ENCODE data around the gene SET. TPM values are rescaled to one million over a fixed set of nuclear protein-coding genes. Genes with fewer than 3 reads are reported as not detected.

Gene SET
- total RNA-seq, 1 experiment from 2014 or later: 378 TPM

- Histone ChIP-seq H3K4me1 (ENCODE audit: low read length) (peaks cover 16% of the 10 kb centered on the region), H3K27ac (ENCODE audit: low read length) (no peak overlapping the region)
- DNase-seq: no peak
These were observed 38.7 kb downstream of the SET start for GRCh38 chr9:128727640-128728248.

GRCh38 chr9:128728298-128728697 lies 39.3 kb downstream of the SET start:
- H3K36me3 ChIP-seq (ENCODE audit: insufficient read depth, low read length): no peaks in the 10 kb centered on the region
- no peaks in the 10 kb centered on the region for H3K9me2 ChIP-seq (replicated peaks; ENCODE audit: insufficient read depth, low read length)
- peaks cover 10% of the 10 kb centered on the region for H3K4me1 ChIP-seq (ENCODE audit: low read length)
- H4K20me1 ChIP-seq (ENCODE audit: insufficient read depth, low read depth, low read length): no peaks in the 10 kb centered on the region
- no peaks in the 10 kb centered on the region for H3K9me3 ChIP-seq (ENCODE audit: low read length)
- no peak overlapping the region for H3K9ac ChIP-seq (ENCODE audit: low read length)
- DNase-seq: no peak
- no peak overlapping the region for H3K4me2 ChIP-seq (ENCODE audit: low read depth, low read length, poor library complexity, severe bottlenecking)
- H2AFZ ChIP-seq (ENCODE audit: low read length): no peak overlapping the region
- no peak overlapping the region for H3K27ac ChIP-seq (ENCODE audit: low read length)
- peaks cover 6% of the 10 kb centered on the region for H3K79me2 ChIP-seq (ENCODE audit: low read length)
- no peak overlapping the region for H3K4me3 ChIP-seq (ENCODE audit: low read length)
- no peaks in the 10 kb centered on the region for H3K27me3 ChIP-seq (ENCODE audit: low read length)

More at GRCh38 chr9:128727640-128728248, 38.7 kb downstream of the SET start:
- no peaks in the 10 kb centered on the region for H3K27me3 ChIP-seq (ENCODE audit: low read length)
- H3K4me3 ChIP-seq (ENCODE audit: low read length): no peak overlapping the region
- H3K9me3 ChIP-seq (ENCODE audit: low read length): no peaks in the 10 kb centered on the region
- H4K20me1 ChIP-seq (ENCODE audit: insufficient read depth, low read depth, low read length): no peaks in the 10 kb centered on the region
- H3K9ac ChIP-seq (ENCODE audit: low read length): no peak overlapping the region
- no peak overlapping the region for H3K4me2 ChIP-seq (ENCODE audit: low read depth, low read length, poor library complexity, severe bottlenecking)
- H3K79me2 ChIP-seq (ENCODE audit: low read length): peaks cover 11% of the 10 kb centered on the region
- H2AFZ ChIP-seq (ENCODE audit: low read length): no peak overlapping the region
- H3K36me3 ChIP-seq (ENCODE audit: insufficient read depth, low read length): no peaks in the 10 kb centered on the region
- H3K9me2 ChIP-seq (replicated peaks; ENCODE audit: insufficient read depth, low read length): no peaks in the 10 kb centered on the region

DNA sequence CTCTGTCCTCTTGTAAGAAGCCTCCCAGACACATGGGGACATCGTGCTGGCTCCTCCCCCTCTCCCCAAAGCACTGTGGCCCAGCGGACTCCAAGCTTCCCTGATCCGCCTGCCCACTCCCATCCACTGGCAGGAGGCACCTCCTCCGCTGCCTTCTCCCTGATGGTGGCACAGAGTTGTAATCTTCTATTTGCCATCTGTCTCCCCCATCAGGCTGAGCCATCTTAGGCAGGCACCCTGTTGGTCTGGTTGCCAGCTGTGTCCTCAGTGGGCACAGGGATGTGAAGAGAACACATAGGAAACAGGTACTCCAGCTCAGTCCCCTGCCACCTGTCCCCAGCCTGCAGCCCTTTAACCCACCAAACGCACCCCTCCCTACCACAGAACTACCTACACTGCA lies 40.3 kb downstream of the SET start:
- no peak overlapping the region for H2AFZ ChIP-seq (ENCODE audit: low read length)
- no peak for DNase-seq

DNA sequence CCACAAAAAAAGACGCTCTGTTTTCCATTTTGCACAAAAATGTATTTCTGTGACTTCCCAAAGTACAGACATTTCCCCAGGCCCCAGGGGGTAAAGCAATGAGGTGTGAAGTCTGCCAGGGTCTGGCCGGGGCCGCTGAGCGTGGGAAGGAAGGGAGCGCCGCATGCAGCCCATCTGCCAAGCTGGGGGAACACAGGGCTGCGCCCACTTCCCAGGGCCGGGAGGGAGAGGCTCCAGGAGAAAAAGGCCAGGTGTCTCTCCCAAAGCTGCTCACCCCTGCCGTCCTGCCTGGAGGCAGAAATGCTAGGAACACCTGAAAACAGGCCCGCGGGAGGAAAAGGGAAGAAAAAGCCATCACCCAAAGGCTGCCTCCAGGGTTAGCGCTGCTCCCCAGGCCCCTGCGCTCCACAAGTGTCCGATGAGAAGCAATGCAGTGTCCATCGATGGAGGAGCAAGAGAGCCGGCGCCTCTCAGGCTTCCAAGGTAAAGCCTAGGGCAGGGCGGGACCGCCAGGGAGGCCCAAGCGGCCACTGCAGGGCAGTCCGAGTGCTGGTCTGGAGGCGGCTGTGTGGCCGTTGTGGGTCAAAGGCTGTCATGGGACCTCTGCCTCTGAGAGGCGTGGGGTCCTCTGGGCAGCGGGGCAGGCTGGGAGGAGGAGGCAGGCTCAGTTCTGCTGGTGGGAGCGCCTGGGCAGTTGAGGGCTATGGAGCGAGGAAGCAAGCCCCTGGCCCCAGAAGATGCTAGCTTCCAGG lies 40.9 kb downstream of the SET start:
- no peak overlapping the region for H3K9ac ChIP-seq (ENCODE audit: low read length)
- no peaks in the 10 kb centered on the region for H3K9me2 ChIP-seq (replicated peaks; ENCODE audit: insufficient read depth, low read length)
- H3K4me2 ChIP-seq (ENCODE audit: low read depth, low read length, poor library complexity, severe bottlenecking): no peak overlapping the region
- H2AFZ ChIP-seq (ENCODE audit: low read length): no peak overlapping the region
- peaks cover 3% of the 10 kb centered on the region for H3K4me1 ChIP-seq (ENCODE audit: low read length)
- H3K9me3 ChIP-seq (ENCODE audit: low read length): no peaks in the 10 kb centered on the region
- no peak for DNase-seq
- no peak overlapping the region for H3K27ac ChIP-seq (ENCODE audit: low read length)
- H4K20me1 ChIP-seq (ENCODE audit: insufficient read depth, low read depth, low read length): no peaks in the 10 kb centered on the region
- H3K4me3 ChIP-seq (ENCODE audit: low read length): no peak overlapping the region
- no peaks in the 10 kb centered on the region for H3K27me3 ChIP-seq (ENCODE audit: low read length)
- no peaks in the 10 kb centered on the region for H3K79me2 ChIP-seq (ENCODE audit: low read length)
- no peaks in the 10 kb centered on the region for H3K36me3 ChIP-seq (ENCODE audit: insufficient read depth, low read length)

More for the DNA sequence above, 40.3 kb downstream of the SET start:
- H3K9me3 ChIP-seq (ENCODE audit: low read length): no peaks in the 10 kb centered on the region
- H3K27ac ChIP-seq (ENCODE audit: low read length): no peak overlapping the region
- no peaks in the 10 kb centered on the region for H4K20me1 ChIP-seq (ENCODE audit: insufficient read depth, low read depth, low read length)
- peaks cover 9% of the 10 kb centered on the region for H3K4me1 ChIP-seq (ENCODE audit: low read length)
- H3K36me3 ChIP-seq (ENCODE audit: insufficient read depth, low read length): no peaks in the 10 kb centered on the region
- H3K9ac ChIP-seq (ENCODE audit: low read length): no peak overlapping the region
- H3K9me2 ChIP-seq (replicated peaks; ENCODE audit: insufficient read depth, low read length): no peaks in the 10 kb centered on the region
- H3K79me2 ChIP-seq (ENCODE audit: low read length): no peaks in the 10 kb centered on the region
- no peak overlapping the region for H3K4me3 ChIP-seq (ENCODE audit: low read length)
- H3K4me2 ChIP-seq (ENCODE audit: low read depth, low read length, poor library complexity, severe bottlenecking): no peak overlapping the region
- H3K27me3 ChIP-seq (ENCODE audit: low read length): no peaks in the 10 kb centered on the region

- no peaks in the 10 kb centered on the region for H3K36me3 ChIP-seq (ENCODE audit: insufficient read depth, low read length)
- no peak overlapping the region for H3K9ac ChIP-seq (ENCODE audit: low read length)
- no peak overlapping the region for H3K27ac ChIP-seq (ENCODE audit: low read length)
- H3K27me3 ChIP-seq (ENCODE audit: low read length): no peaks in the 10 kb centered on the region
- no peak for DNase-seq
- H3K4me3 ChIP-seq (ENCODE audit: low read length): no peak overlapping the region
- no peaks in the 10 kb centered on the region for H4K20me1 ChIP-seq (ENCODE audit: insufficient read depth, low read depth, low read length)
- no peaks in the 10 kb centered on the region for H3K9me2 ChIP-seq (replicated peaks; ENCODE audit: insufficient read depth, low read length)
- H3K4me2 ChIP-seq (ENCODE audit: low read depth, low read length, poor library complexity, severe bottlenecking): no peak overlapping the region
- H3K79me2 ChIP-seq (ENCODE audit: low read length): no peaks in the 10 kb centered on the region
- H3K4me1 ChIP-seq (ENCODE audit: low read length): no peaks in the 10 kb centered on the region
- H3K9me3 ChIP-seq (ENCODE audit: low read length): no peaks in the 10 kb centered on the region
- no peak overlapping the region for H2AFZ ChIP-seq (ENCODE audit: low read length)
These were observed 42.1 kb downstream of the SET start for GRCh38 chr9:128731093-128731492.

GRCh38 chr9:128731691-128732090 lies 42.7 kb downstream of the SET start:
- no peaks in the 10 kb centered on the region for H3K36me3 ChIP-seq (ENCODE audit: insufficient read depth, low read length)

DNA sequence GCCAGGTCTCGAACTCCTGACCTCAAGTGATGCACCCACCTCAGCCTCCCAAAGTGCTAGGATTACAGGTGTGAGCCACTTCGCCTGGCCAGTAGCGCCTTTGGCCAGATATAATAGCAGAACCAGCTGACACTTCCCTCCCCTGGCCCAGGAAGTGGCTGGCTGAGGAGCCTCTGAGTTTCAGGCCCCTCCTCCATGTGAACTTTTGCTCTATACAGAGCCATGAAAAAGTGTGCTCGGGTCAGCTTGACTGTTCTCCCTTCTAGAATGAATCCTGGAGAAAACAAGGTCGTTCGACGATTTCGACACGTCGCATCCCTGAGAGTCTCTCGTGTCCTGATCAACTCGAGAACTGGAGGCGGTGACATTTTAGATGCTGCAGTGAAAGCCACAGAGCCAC lies 43.6 kb downstream of the SET start:
- H3K27me3 ChIP-seq (ENCODE audit: low read length): no peaks in the 10 kb centered on the region
- H3K9ac ChIP-seq (ENCODE audit: low read length): no peak overlapping the region

More at GRCh38 chr9:128731691-128732090, 42.7 kb downstream of the SET start:
- Histone ChIP-seq H3K4me1 (ENCODE audit: low read length) (no peaks in the 10 kb centered on the region), H3K79me2 (ENCODE audit: low read length) (no peaks in the 10 kb centered on the region), H3K4me2 (ENCODE audit: low read depth, low read length, poor library complexity, severe bottlenecking) (no peak overlapping the region), H3K9me2 (replicated peaks; ENCODE audit: insufficient read depth, low read length) (no peaks in the 10 kb centered on the region), H3K9me3 (ENCODE audit: low read length) (no peaks in the 10 kb centered on the region), H3K27ac (ENCODE audit: low read length) (no peak overlapping the region), H4K20me1 (ENCODE audit: insufficient read depth, low read depth, low read length) (no peaks in the 10 kb centered on the region), H3K9ac (ENCODE audit: low read length) (no peak overlapping the region), H3K4me3 (ENCODE audit: low read length) (no peak overlapping the region), H3K27me3 (ENCODE audit: low read length) (no peaks in the 10 kb centered on the region), H2AFZ (ENCODE audit: low read length) (no peak overlapping the region)
- DNase-seq: no peak

GRCh38 chr9:128733256-128733655 lies 44.2 kb downstream of the SET start:
- Histone ChIP-seq H2AFZ (ENCODE audit: low read length) (no peak overlapping the region), H3K27me3 (ENCODE audit: low read length) (no peaks in the 10 kb centered on the region), H4K20me1 (ENCODE audit: insufficient read depth, low read depth, low read length) (no peaks in the 10 kb centered on the region), H3K4me2 (ENCODE audit: low read depth, low read length, poor library complexity, severe bottlenecking) (no peak overlapping the region), H3K36me3 (ENCODE audit: insufficient read depth, low read length) (no peaks in the 10 kb centered on the region), H3K9me3 (ENCODE audit: low read length) (no peaks in the 10 kb centered on the region), H3K9me2 (replicated peaks; ENCODE audit: insufficient read depth, low read length) (no peaks in the 10 kb centered on the region), H3K27ac (ENCODE audit: low read length) (no peak overlapping the region), H3K9ac (ENCODE audit: low read length) (no peak overlapping the region), H3K79me2 (ENCODE audit: low read length) (no peaks in the 10 kb centered on the region), H3K4me3 (ENCODE audit: low read length) (no peak overlapping the region), H3K4me1 (ENCODE audit: low read length) (no peaks in the 10 kb centered on the region)
- DNase-seq: peak; percentile 68

More for the DNA sequence above, 43.6 kb downstream of the SET start:
- Histone ChIP-seq H3K9me2 (replicated peaks; ENCODE audit: insufficient read depth, low read length) (no peaks in the 10 kb centered on the region), H3K79me2 (ENCODE audit: low read length) (no peaks in the 10 kb centered on the region), H4K20me1 (ENCODE audit: insufficient read depth, low read depth, low read length) (no peaks in the 10 kb centered on the region), H3K27ac (ENCODE audit: low read length) (no peak overlapping the region), H3K36me3 (ENCODE audit: insufficient read depth, low read length) (no peaks in the 10 kb centered on the region), H3K4me2 (ENCODE audit: low read depth, low read length, poor library complexity, severe bottlenecking) (no peak overlapping the region), H3K9me3 (ENCODE audit: low read length) (no peaks in the 10 kb centered on the region), H3K4me1 (ENCODE audit: low read length) (no peaks in the 10 kb centered on the region), H3K4me3 (ENCODE audit: low read length) (no peak overlapping the region), H2AFZ (ENCODE audit: low read length) (no peak overlapping the region)
- DNase-seq: no peak
